DND-41 (cell line): ENCODE results near the gene CAVIN3.

Experiments used
- EZH2 ChIP-seq: IDR thresholded peaks from 3 replicates; pipeline ENCODE4 v1.6.1; 2012; ENCODE audit warnings: borderline replicate concordance, low read depth, mild to moderate bottlenecking, moderate library complexity, low read length, inconsistent platforms; ENCODE audit not compliant: severe bottlenecking
- TF ChIP-seq, protein P1 (sequence below): IDR thresholded peaks from 2 replicates; pipeline ENCODE4 v1.5.1; 2012; ENCODE audit warnings: borderline replicate concordance, low read length, moderate library complexity, mild to moderate bottlenecking; ENCODE audit not compliant: poor library complexity, severe bottlenecking; ENCODE audit errors: extremely low read depth

DNA sequence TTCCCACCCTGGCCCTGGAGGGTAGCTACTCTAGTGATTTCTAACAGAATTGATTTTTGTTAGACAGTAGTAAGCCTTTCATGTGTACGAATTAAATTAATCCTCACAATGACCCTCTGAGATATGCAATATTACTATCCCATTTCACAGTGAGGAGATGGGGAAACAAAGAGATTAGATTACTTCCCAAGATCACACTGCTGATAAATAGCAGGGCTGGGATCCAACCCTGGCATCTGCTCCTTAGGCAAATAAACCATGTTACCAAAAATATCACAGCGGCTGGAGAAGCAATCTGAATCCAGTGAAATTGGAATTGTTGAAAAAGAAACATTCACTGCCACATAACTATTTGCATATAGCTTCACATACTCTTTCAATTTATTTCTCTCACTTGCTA lies 12.8 kb upstream of the CAVIN3 start:
- no peak for TF ChIP-seq EZH2
- TF ChIP-seq, protein P1, sequence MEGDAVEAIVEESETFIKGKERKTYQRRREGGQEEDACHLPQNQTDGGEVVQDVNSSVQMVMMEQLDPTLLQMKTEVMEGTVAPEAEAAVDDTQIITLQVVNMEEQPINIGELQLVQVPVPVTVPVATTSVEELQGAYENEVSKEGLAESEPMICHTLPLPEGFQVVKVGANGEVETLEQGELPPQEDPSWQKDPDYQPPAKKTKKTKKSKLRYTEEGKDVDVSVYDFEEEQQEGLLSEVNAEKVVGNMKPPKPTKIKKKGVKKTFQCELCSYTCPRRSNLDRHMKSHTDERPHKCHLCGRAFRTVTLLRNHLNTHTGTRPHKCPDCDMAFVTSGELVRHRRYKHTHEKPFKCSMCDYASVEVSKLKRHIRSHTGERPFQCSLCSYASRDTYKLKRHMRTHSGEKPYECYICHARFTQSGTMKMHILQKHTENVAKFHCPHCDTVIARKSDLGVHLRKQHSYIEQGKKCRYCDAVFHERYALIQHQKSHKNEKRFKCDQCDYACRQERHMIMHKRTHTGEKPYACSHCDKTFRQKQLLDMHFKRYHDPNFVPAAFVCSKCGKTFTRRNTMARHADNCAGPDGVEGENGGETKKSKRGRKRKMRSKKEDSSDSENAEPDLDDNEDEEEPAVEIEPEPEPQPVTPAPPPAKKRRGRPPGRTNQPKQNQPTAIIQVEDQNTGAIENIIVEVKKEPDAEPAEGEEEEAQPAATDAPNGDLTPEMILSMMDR = no peak
